Measurements from ENCODE around the gene AFAP1.
"Not testable (repeated sequence)": the region's sequence is repeated elsewhere in the genome, so short reads cannot be mapped to it uniquely, and the experiment has no call there.

The AFAP1 gene

DNA sequence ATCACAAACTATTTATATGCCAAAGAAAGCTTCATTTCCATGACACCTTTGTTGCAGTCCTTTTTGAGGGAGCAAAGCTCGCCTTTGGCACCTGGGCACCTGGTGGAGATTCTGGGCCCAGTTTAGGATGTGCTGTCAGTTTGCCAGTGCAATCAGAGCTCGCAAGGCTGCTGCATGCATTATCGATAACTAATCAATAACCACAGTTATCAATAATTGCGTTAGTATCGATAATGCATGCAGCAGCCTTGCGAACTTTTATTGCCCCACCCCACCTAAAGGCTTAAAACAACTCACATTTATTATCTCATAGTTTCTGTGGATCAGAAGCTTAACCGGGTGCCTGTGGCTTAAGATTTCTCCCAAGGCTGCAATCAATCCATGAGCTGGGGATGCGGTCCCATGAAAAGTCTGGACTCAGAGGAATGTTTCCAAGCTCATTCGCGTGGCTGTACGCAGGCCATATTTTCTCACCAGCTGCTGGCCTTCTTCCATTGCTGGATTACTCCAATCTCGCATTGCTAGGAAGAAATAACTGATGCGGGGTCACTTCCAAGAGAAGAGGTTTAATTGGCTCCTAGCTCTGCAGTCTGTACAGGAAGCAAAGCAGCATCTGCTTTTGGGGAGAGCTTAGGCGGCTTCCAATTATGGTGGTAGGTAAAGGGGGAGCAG is 6.2 kb upstream of the AFAP1 start:
- DNase-seq, result no peak

DNA sequence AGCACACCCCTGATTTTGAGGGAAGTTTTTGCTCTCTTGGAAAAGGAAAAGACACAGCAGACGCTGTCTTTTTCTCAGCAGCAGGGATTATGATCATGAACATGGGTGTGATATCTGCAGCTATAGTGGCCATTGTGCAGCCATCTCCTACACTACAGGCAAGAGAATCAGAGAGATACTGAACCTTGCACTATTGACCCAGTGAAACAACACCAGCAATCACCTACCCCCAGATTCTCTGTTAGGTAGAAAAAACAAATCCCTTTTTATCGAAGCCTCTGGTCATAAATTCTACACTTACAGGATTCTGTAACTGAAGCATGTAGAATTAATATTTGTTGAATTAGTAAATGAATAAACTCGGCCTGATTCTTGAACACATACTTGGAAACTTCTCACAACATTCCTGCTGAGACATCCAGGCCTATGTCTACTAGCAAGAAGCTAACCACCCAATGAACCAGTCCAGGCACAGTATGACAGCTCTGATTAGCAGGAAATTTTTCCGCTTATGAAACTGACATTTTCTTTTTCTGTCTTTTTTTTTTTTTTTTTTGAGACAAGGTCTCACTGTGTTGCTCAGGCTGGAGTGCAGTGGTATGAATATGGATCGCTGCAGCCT is 5.0 kb upstream of the AFAP1 start:
- DNase-seq, result no peak

DNA sequence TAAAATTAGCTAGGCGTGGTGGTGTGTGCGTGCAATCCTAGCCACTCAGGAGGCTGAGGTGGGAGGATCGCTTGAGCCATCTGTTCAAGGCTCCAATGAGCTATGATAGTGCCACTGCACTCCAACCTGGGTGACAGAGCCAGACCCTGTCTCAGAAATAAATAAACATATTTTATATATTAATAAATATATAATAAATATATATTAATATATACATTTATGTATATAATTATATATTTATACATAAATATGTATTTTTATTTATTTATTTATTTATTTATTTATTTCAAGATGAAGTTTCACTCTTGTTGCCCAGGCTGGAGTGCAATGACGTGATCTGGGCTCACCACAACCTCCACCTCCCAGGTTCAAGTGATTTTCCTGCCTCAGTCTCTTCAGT is 4.0 kb upstream of the AFAP1 start:
- DNase-seq, result not testable (repeated sequence)

DNA sequence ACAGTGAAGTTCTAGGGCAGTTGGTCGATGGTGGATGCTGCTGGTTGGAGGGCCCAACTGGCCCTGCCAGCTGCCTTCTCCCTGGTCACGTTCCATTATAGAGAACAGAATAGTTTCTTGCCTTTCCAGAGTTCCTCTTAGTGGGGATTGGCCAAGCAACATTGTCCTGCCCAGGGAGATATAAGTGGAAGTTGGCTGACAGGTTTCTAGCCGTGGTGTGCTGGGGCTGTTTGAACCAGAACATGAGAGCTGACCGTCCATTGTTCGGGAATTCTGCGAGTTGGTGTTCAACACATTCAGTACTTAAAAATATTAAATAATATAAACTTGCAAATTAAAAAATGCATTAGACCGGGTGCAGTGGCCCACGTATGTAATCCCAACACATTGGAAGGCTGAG is 3.5 kb upstream of the AFAP1 start:
- no peak for DNase-seq

DNA sequence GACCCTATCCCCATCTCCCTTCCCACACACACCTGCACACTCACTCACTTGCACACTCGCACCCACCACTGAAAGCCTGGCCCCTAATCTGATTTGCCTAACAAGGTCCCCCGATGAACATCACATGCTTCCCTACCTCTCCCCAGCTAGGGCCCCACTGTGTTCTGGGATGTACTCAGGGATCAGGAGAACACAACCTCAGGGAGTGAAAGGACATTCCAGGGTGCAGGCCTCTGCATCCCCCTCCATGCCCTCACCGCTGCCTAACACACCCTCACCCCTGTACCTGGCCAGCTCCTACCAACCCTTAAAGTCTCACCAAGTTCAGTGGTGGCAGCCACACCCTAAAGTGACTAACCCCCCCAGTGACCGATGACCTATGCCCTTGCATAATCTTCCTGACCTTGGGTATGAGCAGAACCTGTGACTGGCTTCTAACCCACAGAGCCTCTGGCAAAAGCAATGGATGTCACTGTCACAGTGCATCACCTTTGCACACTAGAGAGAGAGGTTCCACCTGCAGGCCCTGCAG is 2.4 kb upstream of the AFAP1 start:
- no peak for DNase-seq

DNA sequence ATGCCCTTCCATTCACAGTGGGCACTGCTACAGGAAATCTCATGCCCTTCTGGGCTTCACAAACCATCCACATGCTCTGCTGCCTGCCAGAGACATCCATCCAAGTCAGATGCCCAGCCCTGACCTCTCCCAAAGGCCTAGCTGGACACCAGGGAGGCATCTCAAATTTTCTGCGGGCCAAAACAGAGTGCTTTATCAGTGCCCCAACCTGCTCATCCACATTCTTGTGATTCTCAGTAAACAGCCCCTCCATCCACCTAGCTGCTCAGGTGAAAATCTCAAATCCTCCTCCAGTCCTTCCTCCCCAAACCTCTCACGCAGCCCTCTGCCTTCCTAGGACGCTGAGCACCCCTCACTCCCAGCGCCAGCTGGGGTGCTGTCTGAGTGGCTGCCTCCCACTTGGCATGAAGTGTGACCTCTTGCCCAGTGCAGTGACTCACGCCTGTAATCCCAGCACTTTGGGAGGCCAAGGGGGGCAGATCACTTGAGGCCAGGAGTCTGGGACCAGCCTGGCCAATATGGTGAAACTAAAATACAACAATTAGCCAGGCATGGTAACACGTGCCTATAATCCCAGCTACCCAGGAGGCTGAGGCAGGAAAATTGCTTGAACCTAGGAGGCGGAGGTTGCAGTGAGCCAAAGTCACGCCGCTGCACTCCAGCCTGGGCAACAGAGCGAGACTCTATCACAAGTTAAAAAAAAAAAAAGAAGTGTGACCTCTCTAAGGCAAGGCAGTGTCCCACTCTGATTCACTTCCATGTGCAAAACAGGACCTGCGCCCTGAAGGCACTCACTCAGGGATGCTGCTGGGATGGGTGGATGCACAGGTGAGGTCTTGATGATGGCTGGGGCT is 1.7 kb upstream of the AFAP1 start:
- no peak for DNase-seq

DNA sequence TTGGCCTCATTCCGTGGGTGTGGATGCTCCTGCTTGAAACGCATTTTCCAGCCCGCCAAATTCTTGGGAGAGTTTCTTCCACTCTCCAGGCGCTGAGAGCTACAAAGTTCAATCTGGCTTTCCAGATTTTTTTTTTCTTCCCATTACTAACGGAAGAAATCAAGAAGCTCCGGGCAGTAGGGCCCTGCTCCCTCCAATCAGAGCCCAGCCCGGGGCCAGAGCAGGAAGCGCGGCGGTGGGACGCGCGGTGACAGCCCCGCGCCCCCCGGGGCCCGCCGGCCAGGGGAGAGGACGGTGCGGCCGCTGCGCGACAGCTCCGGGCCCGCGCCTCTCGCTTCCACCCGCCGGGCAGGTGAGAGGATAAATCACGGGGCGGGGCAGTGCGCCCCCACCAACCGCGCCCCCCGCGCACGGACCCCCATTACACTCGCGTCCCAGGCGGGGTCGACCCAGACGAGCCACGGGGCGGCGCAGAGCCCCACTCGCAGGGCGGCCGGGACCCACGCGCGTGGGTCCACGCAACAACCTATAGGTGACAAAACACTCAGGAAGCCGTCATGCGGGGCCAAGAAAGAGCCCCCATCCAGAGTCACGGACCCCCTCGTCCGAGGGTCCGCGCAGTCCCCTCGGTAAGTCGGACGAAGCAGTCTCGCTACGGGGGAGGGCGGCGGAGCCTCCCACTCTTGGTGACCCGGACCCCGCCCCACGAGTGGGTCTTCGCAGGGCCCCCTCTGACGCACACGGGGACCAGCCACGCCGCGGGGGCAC is 868 bp downstream of the AFAP1 start:
- DNase-seq, result peak; percentile 51

DNA sequence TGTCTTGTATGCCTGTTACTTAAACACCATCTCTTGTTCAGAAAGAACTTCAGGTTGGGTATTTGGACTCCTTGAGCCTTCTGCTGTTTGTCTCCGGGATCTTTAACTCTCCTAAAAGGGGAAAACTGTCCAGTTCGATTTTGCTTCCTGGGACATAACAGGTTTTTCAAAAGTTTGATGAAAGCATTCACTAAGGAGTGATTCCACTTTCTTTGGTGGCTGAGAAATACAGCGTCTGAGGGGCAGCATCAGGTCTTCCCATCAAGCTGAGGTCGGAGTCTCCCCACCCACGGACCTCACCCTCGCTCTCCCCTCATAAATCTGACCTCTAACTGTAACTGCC is 1.4 kb downstream of the AFAP1 start:
- no peak for DNase-seq

DNA sequence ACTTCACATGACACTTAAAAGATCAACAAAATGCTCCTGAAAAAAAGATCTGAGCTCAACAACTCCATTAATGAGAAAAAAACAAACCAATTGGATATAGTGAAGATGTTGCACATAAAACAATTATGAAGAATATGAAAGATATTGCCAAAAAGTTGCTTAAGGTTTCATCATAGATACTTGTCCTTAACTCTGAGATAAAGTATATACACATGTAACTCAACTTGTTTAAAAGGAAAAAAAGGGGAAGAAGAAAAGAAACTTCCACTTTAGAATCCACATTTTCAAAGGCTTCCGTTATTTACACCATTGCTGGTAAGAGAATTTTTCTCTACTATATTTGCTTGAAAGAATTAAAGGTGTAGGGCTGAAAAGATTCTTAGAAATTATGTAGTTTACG is 2.7 kb downstream of the AFAP1 start:
- no peak for DNase-seq

DNA sequence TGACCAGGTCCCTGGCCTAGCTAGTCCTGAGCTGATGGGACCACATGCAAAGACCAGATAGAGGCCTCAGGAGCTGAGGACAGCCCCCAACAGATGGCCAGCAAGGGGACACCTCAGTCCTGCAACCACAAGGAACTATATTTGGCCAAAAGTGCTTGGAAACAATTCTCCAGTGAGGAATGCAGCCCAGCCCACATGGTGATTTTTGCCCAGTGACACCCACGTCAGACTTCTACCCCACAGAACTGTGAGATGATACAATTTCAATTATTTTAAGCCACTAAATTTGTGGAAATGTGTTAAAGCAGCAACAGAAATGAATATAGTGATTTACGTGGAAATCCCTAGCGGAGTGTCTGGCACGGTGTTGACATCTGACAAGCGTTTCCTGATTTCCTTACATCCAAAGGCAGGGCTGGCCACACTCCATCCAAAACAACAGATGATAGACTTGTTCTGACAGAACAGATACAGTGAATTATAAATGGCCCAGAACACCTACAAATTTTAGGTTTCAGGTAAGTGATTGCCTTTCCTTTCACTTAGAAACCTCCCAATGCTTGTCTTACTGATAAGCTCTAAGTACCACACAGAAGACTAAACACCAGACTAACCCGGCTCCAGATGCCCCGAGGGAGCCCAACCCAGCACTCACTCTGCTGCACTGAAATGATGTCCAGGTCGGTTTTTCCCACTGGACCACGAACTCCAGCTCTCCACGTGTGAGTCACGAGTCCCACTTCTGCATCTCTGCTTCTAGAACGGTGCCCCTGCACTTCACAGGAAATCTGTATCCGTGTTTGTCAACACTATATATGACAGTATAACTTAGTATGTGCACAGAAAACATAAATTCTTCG is 5.8 kb downstream of the AFAP1 start:
- no peak for DNase-seq

DNA sequence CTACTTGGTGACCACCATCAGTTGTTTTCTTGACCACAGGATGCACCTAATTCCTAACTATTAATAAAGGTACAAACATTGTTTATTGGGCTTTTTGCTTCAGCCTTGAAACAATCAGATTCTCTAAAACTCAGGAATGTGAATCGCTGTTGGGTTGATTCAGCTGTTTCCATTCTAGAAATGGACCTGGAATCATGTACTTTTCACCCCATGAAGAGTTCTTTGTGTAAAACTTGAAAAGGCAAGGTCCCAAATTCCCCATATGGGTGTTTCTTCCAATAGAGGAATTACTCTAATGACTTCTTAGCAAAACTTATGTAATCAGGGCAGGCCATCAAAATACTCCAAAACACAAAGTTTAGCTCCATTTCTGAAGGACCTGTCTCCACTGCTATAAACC is 7.4 kb downstream of the AFAP1 start:
- no peak for DNase-seq

DNA sequence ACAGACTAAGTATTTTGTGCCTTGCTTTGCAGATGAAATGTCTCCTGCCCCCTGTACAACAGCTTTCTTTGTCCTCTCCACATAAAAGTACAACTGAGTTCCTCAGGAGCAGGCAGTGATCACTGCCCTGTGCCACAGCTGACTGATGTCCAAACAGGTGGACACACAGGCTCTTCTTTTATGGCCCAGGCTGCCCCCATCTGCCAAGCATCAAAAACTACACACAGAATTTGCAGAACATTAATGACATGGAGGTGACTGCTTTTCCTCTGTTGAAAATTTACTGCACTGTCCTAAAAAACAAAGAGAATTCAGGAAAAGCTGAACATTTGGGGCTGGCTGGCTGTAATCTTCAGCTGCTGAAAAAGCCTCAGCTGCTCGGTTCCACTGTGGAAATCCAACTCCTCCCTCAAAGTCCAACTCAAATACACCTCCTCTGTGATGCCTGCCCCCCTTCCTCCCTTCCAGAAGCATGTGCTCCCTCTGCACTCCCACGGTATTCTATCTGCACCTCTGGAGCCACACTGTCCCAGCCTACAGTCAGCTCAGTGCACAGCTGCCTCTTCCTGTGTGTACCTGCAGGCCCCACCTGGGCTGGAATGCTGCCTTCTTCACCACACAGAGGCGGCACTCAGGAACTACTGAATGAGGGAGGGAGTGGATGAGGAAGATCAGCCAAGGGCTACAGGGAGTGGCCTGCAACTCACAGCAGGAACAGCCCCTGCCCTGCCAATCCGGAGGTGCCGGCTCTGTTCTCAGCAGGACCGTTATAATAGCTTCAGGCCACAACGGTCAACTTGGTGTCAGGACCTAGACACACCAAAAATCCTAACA is 10.3 kb downstream of the AFAP1 start:
- peak; percentile 88 for DNase-seq

DNA sequence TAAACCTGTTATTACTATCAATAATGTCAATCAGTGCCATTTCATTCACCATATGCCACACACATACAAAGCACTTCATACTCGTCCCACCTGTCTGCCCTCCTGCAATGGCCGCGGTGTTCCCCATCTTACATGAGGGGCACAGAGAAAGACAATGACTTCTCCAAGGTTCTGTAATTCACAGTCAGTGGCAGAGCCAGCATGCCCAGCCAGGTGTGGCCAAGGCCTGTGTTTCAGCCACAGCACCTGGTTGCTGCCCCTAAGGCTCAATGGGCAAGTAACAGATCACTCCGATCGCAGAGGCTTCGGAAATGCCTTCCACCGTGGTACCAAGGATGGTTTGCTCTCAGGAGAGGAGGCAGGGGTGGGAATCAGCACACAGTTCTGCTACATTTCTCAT is 10.9 kb downstream of the AFAP1 start:
- DNase-seq, result no peak

DNA sequence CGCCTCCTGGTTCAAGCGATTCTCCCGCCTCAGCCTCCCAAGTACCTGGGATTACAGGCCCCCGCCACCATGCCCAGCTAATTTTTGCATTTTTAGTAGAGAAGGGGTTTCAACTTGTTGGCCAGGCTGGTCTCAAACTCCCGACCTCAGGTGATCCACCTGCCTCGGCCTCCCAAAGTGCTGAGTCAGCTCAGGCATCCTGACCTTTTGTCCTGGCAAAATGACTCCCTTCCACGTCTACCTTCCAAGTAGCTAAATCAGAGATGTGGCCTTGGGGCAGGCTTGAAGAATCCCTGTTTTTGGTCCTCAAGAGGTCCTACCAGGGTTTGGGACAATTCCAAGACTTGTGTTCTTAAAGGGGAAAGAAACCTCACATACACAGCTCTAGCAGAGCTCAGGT is 12.8 kb downstream of the AFAP1 start:
- no peak for DNase-seq

DNA sequence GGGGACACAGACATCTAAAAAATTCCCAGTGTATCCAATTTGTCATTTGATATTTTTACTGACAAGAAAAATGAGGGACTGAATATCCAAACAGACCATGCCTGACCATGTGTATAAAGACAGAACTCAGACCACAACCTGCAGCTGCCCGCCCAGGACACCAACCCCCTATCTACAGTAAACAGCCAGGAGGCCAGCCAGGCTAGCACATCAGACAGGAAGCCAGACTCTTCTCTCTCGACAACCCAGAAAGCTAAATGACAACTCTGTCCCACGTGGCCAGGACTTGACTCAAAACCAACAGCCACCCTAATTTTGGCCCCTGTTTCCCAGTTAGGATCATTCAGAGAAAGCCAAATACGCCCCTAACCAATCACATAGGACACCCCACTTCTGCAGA is 15.1 kb downstream of the AFAP1 start:
- peak; percentile 20 for DNase-seq

DNA sequence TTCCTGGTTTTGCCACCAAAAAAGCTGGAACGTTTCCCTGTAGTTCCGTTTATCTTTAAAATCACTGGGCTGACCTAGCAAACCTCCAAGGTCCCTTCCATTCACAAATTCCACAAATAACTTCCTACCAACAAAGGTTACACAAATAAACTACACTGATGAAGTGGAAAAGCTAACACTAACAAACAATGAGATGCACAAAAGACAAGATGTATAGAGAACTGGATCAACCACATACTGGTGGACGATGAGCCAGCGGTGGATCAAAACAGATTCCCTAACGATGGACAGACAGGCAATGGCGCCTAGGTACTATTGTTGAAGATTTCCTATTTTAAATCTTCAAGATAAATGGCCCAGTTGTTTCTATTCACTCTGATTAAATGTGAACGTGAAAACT is 15.5 kb downstream of the AFAP1 start:
- no peak for DNase-seq

DNA sequence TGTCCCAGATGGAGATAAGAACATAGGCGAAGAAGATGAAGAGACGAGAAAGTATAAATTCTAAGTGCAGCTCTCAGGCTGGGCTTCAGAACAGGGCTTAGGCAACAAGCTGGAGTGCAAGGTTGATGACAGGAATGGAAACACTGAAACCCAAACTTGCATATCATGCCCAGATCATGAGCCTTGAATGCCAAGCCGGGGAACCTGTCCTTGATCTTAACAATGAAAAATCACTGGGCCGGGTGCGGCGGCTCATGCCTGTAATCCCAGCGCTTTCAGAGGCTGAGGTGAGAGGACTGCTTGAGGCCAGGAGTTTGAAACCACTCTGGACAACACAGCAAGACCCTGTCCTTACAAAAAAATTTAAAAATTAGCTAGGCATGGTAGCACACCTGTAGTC is 17.2 kb downstream of the AFAP1 start:
- no peak for DNase-seq

DNA sequence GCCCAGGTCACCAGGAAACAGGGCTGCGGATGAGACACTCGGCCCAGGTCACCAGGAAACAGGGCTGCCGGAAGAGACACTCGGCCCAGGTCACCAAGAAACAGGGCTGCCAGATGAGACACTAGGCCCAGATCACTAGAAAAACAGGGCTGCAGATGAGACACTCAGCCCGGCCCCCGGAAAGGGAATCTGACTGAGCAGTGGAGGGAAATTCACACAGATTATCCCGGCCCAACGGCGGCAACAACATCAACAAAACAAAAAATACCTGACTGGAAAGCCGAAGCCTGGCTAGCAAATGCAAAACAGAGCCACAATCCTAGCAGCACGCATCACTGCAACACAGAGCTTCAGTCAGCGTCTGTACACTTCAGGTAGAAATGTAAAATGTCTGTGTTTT is 20.7 kb downstream of the AFAP1 start:
- no peak for DNase-seq

DNA sequence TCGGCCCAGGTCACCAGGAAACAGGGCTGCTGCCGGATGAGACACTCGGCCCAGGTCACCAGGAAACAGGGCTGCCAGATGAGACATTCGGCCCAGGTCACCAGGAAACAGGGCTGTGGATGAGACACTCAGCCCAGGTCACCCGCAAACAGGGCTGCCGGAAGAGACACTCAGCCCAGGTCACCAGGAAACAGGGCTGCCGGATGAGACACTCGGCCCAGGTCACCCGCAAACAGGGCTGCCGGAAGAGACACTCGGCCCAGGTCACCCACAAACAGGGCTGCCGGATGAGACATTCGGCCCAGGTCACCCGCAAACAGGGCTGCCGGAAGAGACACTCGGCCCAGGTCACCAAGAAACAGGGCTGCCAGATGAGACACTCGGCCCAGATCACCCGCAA is 21.5 kb downstream of the AFAP1 start:
- DNase-seq, result not testable (repeated sequence)

DNA sequence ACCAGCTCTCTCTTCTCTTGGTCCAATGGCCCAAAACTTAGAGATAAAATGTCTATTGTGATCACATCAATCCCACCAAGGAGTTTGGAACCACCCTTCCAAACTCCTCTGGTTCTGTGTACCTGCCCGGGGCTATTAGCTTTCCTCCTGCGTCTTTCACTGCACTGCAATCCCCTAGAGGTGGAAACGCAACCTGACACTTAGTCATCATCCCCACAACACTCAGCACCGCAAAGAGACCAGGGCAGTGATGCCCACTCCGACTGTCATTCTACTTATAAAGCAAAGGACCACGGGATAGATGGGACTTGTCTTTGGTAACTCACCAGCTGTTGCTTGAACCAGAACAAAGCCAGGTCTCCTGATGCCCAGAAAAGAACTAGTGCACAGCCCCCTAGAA is 22.0 kb downstream of the AFAP1 start:
- DNase-seq, result peak; percentile 75

DNA sequence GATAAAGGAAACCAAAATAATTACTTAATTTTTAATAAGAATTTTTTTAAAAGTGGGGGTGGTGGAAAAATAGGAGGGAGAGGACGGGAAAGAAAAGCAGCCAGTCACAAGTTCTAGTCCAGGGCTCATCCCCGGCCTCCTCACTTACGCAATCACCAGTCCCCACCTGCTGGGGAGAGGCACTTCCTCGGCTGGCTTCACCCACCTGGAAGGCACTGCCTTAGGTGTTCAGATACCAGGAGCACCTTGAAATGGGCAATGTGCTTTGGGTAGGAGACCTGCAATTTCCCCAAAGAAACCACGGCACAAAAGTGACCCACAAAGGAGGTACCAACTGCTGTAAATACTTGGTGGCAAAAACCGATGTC is 23.8 kb downstream of the AFAP1 start:
- DNase-seq, result peak; percentile 21

Measured in NCI-H69 (cell line).